Fibroblast of mammary gland (primary cell): Measurements from ENCODE around the gene CMPK2.
A peak's percentile ranks its signal among the peaks of the same experiment; 100 is the strongest.

Experiments
- DNase-seq: peaks from one replicate; pipeline ENCODE4 v3.0.0-alpha.2; 2010; ENCODE audit warnings: low read depth
- H3K4me3 ChIP-seq: 2 replicates; pipeline ENCODE4 v1.5.1; 2011; ENCODE audit warnings: low read depth, mild to moderate bottlenecking, low read length, moderate library complexity; ENCODE audit not compliant: control insufficient read depth
- TF ChIP-seq, protein P1 (sequence below): conservative IDR thresholded peaks from 2 replicates; pipeline ENCODE4 v1.5.1; 2011; ENCODE audit warnings: low read depth, low read length, inconsistent platforms; ENCODE audit not compliant: control insufficient read depth, insufficient read depth

Gene CMPK2

DNA sequence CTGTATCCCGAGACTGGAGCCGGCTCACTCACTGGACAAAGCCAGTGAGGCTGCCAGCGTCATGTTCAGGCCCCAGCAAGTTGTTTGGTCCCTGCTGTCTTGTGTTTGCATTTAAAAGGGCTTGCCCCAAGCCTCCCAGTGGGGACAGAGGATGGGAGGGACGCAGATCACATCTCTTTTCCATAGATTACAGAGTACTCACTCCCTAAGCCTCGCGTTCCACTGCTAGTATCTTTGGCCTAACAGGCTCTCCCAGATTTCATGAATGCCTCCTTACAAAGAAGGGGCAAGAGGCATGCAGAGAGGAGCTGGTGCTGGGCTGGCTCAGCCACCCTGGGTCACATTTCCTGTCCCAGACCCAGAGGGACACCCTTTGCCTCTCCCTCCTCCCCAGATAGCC is 59.1 kb downstream of the CMPK2 start:
- TF ChIP-seq, protein P1, sequence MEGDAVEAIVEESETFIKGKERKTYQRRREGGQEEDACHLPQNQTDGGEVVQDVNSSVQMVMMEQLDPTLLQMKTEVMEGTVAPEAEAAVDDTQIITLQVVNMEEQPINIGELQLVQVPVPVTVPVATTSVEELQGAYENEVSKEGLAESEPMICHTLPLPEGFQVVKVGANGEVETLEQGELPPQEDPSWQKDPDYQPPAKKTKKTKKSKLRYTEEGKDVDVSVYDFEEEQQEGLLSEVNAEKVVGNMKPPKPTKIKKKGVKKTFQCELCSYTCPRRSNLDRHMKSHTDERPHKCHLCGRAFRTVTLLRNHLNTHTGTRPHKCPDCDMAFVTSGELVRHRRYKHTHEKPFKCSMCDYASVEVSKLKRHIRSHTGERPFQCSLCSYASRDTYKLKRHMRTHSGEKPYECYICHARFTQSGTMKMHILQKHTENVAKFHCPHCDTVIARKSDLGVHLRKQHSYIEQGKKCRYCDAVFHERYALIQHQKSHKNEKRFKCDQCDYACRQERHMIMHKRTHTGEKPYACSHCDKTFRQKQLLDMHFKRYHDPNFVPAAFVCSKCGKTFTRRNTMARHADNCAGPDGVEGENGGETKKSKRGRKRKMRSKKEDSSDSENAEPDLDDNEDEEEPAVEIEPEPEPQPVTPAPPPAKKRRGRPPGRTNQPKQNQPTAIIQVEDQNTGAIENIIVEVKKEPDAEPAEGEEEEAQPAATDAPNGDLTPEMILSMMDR: no peak
- no peak overlapping the region for H3K4me3 ChIP-seq
- DNase-seq: no peak

DNA sequence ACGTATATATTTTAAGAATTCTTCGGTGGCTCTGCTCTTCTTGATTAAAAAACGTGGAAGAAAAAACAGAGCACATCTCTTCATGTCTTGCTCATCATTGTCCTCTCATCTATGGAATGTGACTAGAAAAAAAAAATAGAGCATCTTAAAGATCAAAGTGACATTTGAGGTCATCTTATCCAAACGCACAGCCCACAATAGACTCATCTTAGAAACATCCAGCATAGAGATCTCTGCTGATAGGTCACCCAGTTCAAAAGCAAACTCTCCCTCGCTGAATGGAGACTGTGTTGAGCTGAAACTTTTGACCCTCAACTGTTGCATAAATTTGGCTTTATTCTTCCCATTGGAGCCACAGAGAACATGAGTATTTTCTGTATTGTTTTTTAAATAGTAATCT is 65.2 kb downstream of the CMPK2 start:
- TF ChIP-seq, protein P1: no peak
- DNase-seq: peak; percentile 7
- no peak overlapping the region for H3K4me3 ChIP-seq
